HCT116 (cell line): ENCODE data around the gene RNF220. TPM values are rescaled to one million over a fixed set of nuclear protein-coding genes. Genes with fewer than 3 reads are reported as not detected.

Source experiments
- ATAC-seq: fragments of 200-7000 bp; cut with Tn5 transposase; 2 replicates; pipeline ENCODE4 v1.9.1; 2020; ENCODE audit warnings: mild to moderate bottlenecking, moderate library complexity
- BruUV-seq: library from RNA; stranded (reverse); fragments of 400-500 nt; replicated peaks from 2 replicates; lab custom pipeline; 2021; lab: Mats Ljungman, UMichigan
- CTCF ChIA-PET: fragments of 300-600 bp; sonication (Branson Sonifier 250); formaldehyde crosslinking; loops from one replicate; lab custom pipeline; 2021; ENCODE audit warnings: antibody characterized with exemption; lab: Charles Lee
- POLR2A ChIA-PET: fragments of 300-600, 350-600 bp; sonication (Branson Sonifier 250); formaldehyde crosslinking; loops from one replicate; lab custom pipeline; 2021; ENCODE audit warnings: antibody characterized with exemption; lab: Charles Lee
- RAD21 ChIA-PET, 2 experiments: fragments of 300-600 bp; sonication (Branson Sonifier 250); formaldehyde crosslinking; loops; one replicate each; lab custom pipeline; 2023; ENCODE audit warnings: low total read pairs in 2 of 2; ENCODE audit not compliant: uncharacterized antibody in 2 of 2, unreplicated experiment in 2 of 2, low non-redundant PET in 1 of 2; lab: Charles Lee
- DNase-seq: peaks from one replicate; pipeline ENCODE4 v3.0.0-alpha.2; 2010; ENCODE audit warnings: low read depth, low spot score
- H2AFZ ChIP-seq: fragments of 200-600 bp; shearing (Covaris generic), sonication (generic); 2 replicates; pipeline ENCODE4 v1.6.1; 2017; ENCODE audit warnings: low read depth, mixed run types, mixed read lengths, antibody characterized with exemption, low read length; ENCODE audit not compliant: poor library complexity, severe bottlenecking
- H3K27ac ChIP-seq: 2 replicates; pipeline ENCODE4 v1.5.1; 2012; ENCODE audit warnings: low read depth, low read length
- H3K27me3 ChIP-seq: fragments of 200-600 bp; sonication (generic); 2 replicates; pipeline ENCODE4 v1.6.1; 2016; ENCODE audit warnings: mixed run types, low read length, mixed read lengths; ENCODE audit not compliant: insufficient read depth
- H3K36me3 ChIP-seq, 2 experiments: fragments of 200-500 bp in 1 of 2; fragments of 200-600 bp in 1 of 2; sonication (Bioruptor generic) in 1 of 2; sonication (generic) in 1 of 2; 2 replicates each; pipeline versions ENCODE4 v1.5.1 to v1.6.1; 2014 to 2016; ENCODE audit warnings: low read length in 2 of 2, inconsistent platforms in 1 of 2, mixed read lengths in 1 of 2, mixed run types in 1 of 2; ENCODE audit not compliant: insufficient read depth in 2 of 2, control insufficient read depth in 1 of 2
- H3K4me1 ChIP-seq, 2 experiments: fragments of 200-600 bp in 1 of 2; sonication (generic) in 1 of 2; 2 replicates each; pipeline versions ENCODE4 v1.5.1 to v1.6.1; 2012 to 2017; ENCODE audit warnings: low read length in 2 of 2, inconsistent platforms in 1 of 2, mild to moderate bottlenecking in 1 of 2, mixed read lengths in 1 of 2, mixed run types in 1 of 2, moderate library complexity in 1 of 2; ENCODE audit not compliant: insufficient read depth in 2 of 2, control insufficient read depth in 1 of 2
- H3K4me2 ChIP-seq: fragments of 200-600 bp; sonication (generic); 2 replicates; pipeline ENCODE4 v1.6.1; 2017; ENCODE audit warnings: mixed run types, low read length, mixed read lengths
- H3K4me3 ChIP-seq, 2 experiments: fragments of 200-600 bp in 1 of 2; sonication (generic) in 1 of 2; replicated peaks in 1 of 2; 2 replicates each; pipeline ENCODE4 v1.5.1; 2011 to 2016; ENCODE audit warnings: low read length in 2 of 2, control low read depth in 1 of 2, low read depth in 1 of 2, mild to moderate bottlenecking in 1 of 2, mixed read lengths in 1 of 2, mixed run types in 1 of 2
- H3K79me2 ChIP-seq: fragments of 200-600 bp; sonication (generic); 2 replicates; pipeline ENCODE4 v1.6.1; 2017; ENCODE audit warnings: mild to moderate bottlenecking, mixed run types, low read length, moderate library complexity, mixed read lengths; ENCODE audit not compliant: insufficient read depth
- H3K9ac ChIP-seq: fragments of 200-600 bp; sonication (generic); 2 replicates; pipeline ENCODE4 v1.6.1; 2016; ENCODE audit warnings: low read length, mixed read lengths
- H3K9me2 ChIP-seq: fragments of 200-600 bp; sonication (generic), shearing (Covaris generic); 2 replicates; pipeline ENCODE4 v1.6.1; 2017; ENCODE audit warnings: mixed run types, mild to moderate bottlenecking, moderate library complexity; ENCODE audit not compliant: insufficient read depth
- H3K9me3 ChIP-seq, 2 experiments: fragments of 200-500 bp in 1 of 2; fragments of 200-600 bp in 1 of 2; sonication (Bioruptor generic) in 1 of 2; sonication (generic) in 1 of 2; 2 replicates each; pipeline ENCODE4 v1.6.1; 2014 to 2017; ENCODE audit warnings: low read length in 2 of 2, mixed read lengths in 2 of 2, inconsistent platforms in 1 of 2, low read depth in 1 of 2, mild to moderate bottlenecking in 1 of 2, mixed run types in 1 of 2, moderate library complexity in 1 of 2; ENCODE audit not compliant: control insufficient read depth in 1 of 2, insufficient read depth in 1 of 2
- H4K20me1 ChIP-seq: fragments of 200-600 bp; sonication (generic), shearing (Covaris generic); 2 replicates; pipeline ENCODE4 v1.6.1; 2017; ENCODE audit warnings: mixed run types, mild to moderate bottlenecking, moderate library complexity; ENCODE audit not compliant: insufficient read depth
- EGR1 ChIP-seq: IDR thresholded peaks from 2 replicates; pipeline ENCODE4 v1.6.1; 2012; ENCODE audit warnings: low read depth
- ELF1 ChIP-seq: IDR thresholded peaks from 2 replicates; pipeline ENCODE4 v1.6.1; 2012; ENCODE audit warnings: low read depth, borderline replicate concordance
- EZH2 ChIP-seq: fragments of 200-600 bp; sonication (generic); IDR thresholded peaks from 2 replicates; pipeline ENCODE4 v1.6.1; 2017; ENCODE audit warnings: antibody characterized with exemption, mixed run types
- FOSL1 ChIP-seq: IDR thresholded peaks from 2 replicates; pipeline ENCODE4 v1.6.1; 2012; ENCODE audit warnings: low read depth
- JUND ChIP-seq: IDR thresholded peaks from 2 replicates; pipeline ENCODE4 v1.6.1; 2012
- POLR2A ChIP-seq: IDR thresholded peaks from 2 replicates; pipeline ENCODE4 v1.7.0; 2011; ENCODE audit warnings: borderline replicate concordance; ENCODE audit not compliant: insufficient read depth, insufficient read length; ENCODE audit errors: extremely low read depth
- POLR2AphosphoS5 ChIP-seq: IDR thresholded peaks from 2 replicates; pipeline ENCODE4 v1.6.1; 2011; ENCODE audit warnings: mild to moderate bottlenecking, low read depth, low read length, moderate library complexity
- RAD21 ChIP-seq: IDR thresholded peaks from 2 replicates; pipeline ENCODE4 v1.6.1; 2012; ENCODE audit warnings: low read depth, mild to moderate bottlenecking
- SIN3A ChIP-seq: IDR thresholded peaks from 2 replicates; pipeline ENCODE4 v1.6.1; 2012; ENCODE audit warnings: low read depth
- SRF ChIP-seq: IDR thresholded peaks from 2 replicates; pipeline ENCODE4 v1.6.1; 2012; ENCODE audit warnings: low read depth
- YY1 ChIP-seq: IDR thresholded peaks from 2 replicates; pipeline ENCODE4 v1.6.1; 2011; ENCODE audit warnings: low read length, low read depth, moderate library complexity, mild to moderate bottlenecking; ENCODE audit not compliant: insufficient replicate concordance; ENCODE audit errors: extremely low read depth
- ZFX ChIP-seq: fragments of 450-650 bp; IDR thresholded peaks from 2 replicates; pipeline ENCODE4 v1.6.1; 2017
- ZNF274 ChIP-seq: fragments of 200-500 bp; sonication (Bioruptor generic); IDR thresholded peaks from 2 replicates; pipeline ENCODE4 v1.6.1; 2014; ENCODE audit warnings: mild to moderate bottlenecking, low read depth, low read length, inconsistent platforms
- intact Hi-C: fragments of 100-400 bp; cut with micrococcal nuclease; formaldehyde crosslinking; loops from 2 replicates; pipeline ENCODE4 v1.10.0; 2022
- total RNA-seq: library from RNA; stranded (reverse); gene quantifications from one replicate; pipeline ENCODE4 v1.2.1, GENCODE V29; 2021; ENCODE audit not compliant: unreplicated experiment
- TF ChIP-seq, protein P1 (sequence below): IDR thresholded peaks from 2 replicates; pipeline ENCODE4 v1.6.1; 2012
- TF ChIP-seq, protein P2 (sequence below): IDR thresholded peaks from 2 replicates; pipeline ENCODE4 v1.6.1; 2011; ENCODE audit warnings: mild to moderate bottlenecking, low read length, moderate library complexity; ENCODE audit not compliant: insufficient replicate concordance; ENCODE audit errors: extremely low read depth
- TF ChIP-seq, protein P3 (sequence below): IDR thresholded peaks from 2 replicates; pipeline ENCODE4 v1.6.1; 2012
- TF ChIP-seq, protein P4 (sequence below): IDR thresholded peaks from 2 replicates; pipeline ENCODE4 v1.6.1; 2012; ENCODE audit warnings: low read depth
- TF ChIP-seq, protein P5 (sequence below), 3 experiments: fragments of 200-600 bp in 1 of 3; sonication (generic) in 1 of 3; IDR thresholded peaks in 2 of 3; conservative IDR thresholded peaks in 1 of 3; 2 replicates each; pipeline ENCODE4 v1.5.1; 2012 to 2017; ENCODE audit warnings: low read depth in 2 of 3, low read length in 2 of 3, antibody characterized with exemption in 1 of 3, borderline replicate concordance in 1 of 3, control low read depth in 1 of 3, mild to moderate bottlenecking in 1 of 3, mixed read lengths in 1 of 3, mixed run types in 1 of 3, moderate library complexity in 1 of 3; ENCODE audit not compliant: insufficient read depth in 1 of 3

The RNF220 gene
- total RNA-seq, 1 experiment from 2014 or later, result 84.5 TPM

DNA sequence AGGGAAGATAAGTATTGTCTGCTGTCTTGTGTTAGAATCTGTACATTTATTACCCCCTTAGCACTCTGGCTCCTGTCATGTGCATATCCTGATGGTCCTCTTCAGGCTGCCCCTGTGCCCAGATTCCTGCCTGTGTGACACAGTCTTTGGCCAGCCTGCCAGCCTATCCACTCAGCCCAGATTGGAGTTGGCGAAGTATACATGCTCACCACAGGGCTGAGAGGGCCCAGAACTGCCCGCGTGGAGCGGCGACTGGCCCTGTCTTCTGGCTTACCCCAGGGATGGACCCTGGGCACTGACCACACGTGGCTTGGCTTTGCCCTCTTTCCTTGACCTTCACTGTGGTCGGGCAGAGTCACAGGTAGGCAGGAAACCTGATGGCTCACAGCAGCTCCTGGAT is 11.4 kb downstream of the RNF220 start:
- POLR2A ChIA-PET, result no interaction called here
- RAD21 ChIA-PET, result no interaction called here
- DNase-seq, result no peak

More for the DNA sequence above, 11.4 kb downstream of the RNF220 start:
- H3K36me3 ChIP-seq, result no peaks in the 10 kb centered on the region
- no peaks in the 10 kb centered on the region for H3K79me2 ChIP-seq
- TF ChIP-seq ZNF274 (no peak), SRF (no peak), ZFX (no peak), JUND (no peak), EZH2 (no peak), RAD21 (no peak), ELF1 (no peak), POLR2AphosphoS5 (no peak), FOSL1 (no peak), YY1 (no peak), POLR2A (no peak), EGR1 (no peak), SIN3A (no peak)
- TF ChIP-seq, protein P1, sequence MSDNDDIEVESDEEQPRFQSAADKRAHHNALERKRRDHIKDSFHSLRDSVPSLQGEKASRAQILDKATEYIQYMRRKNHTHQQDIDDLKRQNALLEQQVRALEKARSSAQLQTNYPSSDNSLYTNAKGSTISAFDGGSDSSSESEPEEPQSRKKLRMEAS, result no peak
- TF ChIP-seq, protein P2, sequence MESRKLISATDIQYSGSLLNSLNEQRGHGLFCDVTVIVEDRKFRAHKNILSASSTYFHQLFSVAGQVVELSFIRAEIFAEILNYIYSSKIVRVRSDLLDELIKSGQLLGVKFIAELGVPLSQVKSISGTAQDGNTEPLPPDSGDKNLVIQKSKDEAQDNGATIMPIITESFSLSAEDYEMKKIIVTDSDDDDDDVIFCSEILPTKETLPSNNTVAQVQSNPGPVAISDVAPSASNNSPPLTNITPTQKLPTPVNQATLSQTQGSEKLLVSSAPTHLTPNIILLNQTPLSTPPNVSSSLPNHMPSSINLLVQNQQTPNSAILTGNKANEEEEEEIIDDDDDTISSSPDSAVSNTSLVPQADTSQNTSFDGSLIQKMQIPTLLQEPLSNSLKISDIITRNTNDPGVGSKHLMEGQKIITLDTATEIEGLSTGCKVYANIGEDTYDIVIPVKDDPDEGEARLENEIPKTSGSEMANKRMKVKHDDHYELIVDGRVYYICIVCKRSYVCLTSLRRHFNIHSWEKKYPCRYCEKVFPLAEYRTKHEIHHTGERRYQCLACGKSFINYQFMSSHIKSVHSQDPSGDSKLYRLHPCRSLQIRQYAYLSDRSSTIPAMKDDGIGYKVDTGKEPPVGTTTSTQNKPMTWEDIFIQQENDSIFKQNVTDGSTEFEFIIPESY, result no peak
- TF ChIP-seq, protein P3, sequence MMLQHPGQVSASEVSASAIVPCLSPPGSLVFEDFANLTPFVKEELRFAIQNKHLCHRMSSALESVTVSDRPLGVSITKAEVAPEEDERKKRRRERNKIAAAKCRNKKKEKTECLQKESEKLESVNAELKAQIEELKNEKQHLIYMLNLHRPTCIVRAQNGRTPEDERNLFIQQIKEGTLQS, result no peak
- TF ChIP-seq, protein P4, sequence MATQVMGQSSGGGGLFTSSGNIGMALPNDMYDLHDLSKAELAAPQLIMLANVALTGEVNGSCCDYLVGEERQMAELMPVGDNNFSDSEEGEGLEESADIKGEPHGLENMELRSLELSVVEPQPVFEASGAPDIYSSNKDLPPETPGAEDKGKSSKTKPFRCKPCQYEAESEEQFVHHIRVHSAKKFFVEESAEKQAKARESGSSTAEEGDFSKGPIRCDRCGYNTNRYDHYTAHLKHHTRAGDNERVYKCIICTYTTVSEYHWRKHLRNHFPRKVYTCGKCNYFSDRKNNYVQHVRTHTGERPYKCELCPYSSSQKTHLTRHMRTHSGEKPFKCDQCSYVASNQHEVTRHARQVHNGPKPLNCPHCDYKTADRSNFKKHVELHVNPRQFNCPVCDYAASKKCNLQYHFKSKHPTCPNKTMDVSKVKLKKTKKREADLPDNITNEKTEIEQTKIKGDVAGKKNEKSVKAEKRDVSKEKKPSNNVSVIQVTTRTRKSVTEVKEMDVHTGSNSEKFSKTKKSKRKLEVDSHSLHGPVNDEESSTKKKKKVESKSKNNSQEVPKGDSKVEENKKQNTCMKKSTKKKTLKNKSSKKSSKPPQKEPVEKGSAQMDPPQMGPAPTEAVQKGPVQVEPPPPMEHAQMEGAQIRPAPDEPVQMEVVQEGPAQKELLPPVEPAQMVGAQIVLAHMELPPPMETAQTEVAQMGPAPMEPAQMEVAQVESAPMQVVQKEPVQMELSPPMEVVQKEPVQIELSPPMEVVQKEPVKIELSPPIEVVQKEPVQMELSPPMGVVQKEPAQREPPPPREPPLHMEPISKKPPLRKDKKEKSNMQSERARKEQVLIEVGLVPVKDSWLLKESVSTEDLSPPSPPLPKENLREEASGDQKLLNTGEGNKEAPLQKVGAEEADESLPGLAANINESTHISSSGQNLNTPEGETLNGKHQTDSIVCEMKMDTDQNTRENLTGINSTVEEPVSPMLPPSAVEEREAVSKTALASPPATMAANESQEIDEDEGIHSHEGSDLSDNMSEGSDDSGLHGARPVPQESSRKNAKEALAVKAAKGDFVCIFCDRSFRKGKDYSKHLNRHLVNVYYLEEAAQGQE, result no peak
- TF ChIP-seq, protein P5, sequence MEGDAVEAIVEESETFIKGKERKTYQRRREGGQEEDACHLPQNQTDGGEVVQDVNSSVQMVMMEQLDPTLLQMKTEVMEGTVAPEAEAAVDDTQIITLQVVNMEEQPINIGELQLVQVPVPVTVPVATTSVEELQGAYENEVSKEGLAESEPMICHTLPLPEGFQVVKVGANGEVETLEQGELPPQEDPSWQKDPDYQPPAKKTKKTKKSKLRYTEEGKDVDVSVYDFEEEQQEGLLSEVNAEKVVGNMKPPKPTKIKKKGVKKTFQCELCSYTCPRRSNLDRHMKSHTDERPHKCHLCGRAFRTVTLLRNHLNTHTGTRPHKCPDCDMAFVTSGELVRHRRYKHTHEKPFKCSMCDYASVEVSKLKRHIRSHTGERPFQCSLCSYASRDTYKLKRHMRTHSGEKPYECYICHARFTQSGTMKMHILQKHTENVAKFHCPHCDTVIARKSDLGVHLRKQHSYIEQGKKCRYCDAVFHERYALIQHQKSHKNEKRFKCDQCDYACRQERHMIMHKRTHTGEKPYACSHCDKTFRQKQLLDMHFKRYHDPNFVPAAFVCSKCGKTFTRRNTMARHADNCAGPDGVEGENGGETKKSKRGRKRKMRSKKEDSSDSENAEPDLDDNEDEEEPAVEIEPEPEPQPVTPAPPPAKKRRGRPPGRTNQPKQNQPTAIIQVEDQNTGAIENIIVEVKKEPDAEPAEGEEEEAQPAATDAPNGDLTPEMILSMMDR (IDR thresholded peaks at IDR 0.05 in 2 of 3, conservative IDR thresholded peaks at IDR 0.05 in 1 of 3; ENCODE audit: borderline replicate concordance in 1 of 3, insufficient read depth in 1 of 3, low read depth in 2 of 3, low read length in 2 of 3), result no peak
- H3K9ac ChIP-seq, result no peak overlapping the region
- no peak overlapping the region for H3K27ac ChIP-seq
- H4K20me1 ChIP-seq, result no peaks in the 10 kb centered on the region
- CTCF ChIA-PET, result no interaction called here
- no peak for ATAC-seq
- no peak overlapping the region for H3K4me3 ChIP-seq
- no peaks in the 10 kb centered on the region for H3K9me3 ChIP-seq
- H3K4me2 ChIP-seq, result no peak overlapping the region
- intact Hi-C loops, result no loop called here
- H3K9me2 ChIP-seq, result no peaks in the 10 kb centered on the region
- no peaks in the 10 kb centered on the region for H3K27me3 ChIP-seq
- no TSS peak for BruUV-seq
- no peaks in the 10 kb centered on the region for H3K4me1 ChIP-seq
- no peak overlapping the region for H2AFZ ChIP-seq
